ENCODE measurements around the gene RGP1. TPM values are rescaled to one million over a fixed set of nuclear protein-coding genes. Genes with fewer than 3 reads are reported as not detected.

The RGP1 gene
- polyA plus RNA-seq, 3 donors, result 2.3 to 9.0 (median 3.3) TPM

DNA sequence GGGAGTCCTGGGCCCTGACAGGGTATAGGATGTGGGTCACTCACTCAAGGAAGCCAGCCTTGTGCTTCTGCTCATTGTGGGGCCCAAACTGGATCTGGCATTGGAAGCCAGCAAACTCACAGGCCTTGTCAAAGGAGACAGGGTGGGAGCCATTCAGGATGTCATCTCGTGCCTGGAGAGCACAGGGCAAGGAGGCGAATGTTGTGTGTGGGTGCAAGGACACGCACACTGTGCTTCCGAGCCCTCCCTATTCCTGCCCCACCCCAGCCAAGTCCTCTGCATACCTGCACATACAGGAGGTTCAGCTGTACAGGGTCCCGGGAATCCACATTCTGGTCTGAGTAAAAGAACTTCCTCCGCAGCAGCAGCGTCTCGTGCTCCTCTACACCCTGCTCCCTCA is 25.2 kb upstream of the RGP1 start:
- intact Hi-C loops (cut with micrococcal nuclease), result loop anchor here in 1 of 2 donors (10.0 kb wide), 1 partner anchor 119 kb away; the partner anchor contains the start of gene TESK1
- peaks cover 100% of the 10 kb centered on the region for H4K20me1 ChIP-seq (ENCODE audit: insufficient read depth, low read length)
- peaks cover 58% of the 10 kb centered on the region for H3K79me2 ChIP-seq (ENCODE audit: insufficient read depth, low read length)
- H3K4me1 Mint-ChIP-seq, result no peaks in the 10 kb centered on the region
- no peak overlapping the region for H3K27ac ChIP-seq (ENCODE audit: low read depth in 1 of 2, low read length in 2 of 2)
- peaks cover 21 to 24% of the 10 kb centered on the region in 2 donors for H3K4me1 ChIP-seq (ENCODE audit: control insufficient read depth in 1 of 2, insufficient read depth in 2 of 2, low read length in 2 of 2)
- no peak for DNase-seq
- WGBS (ENCODE audit: insufficient coverage), result 100% methylated on average over 4 of the region's 8 CpGs
- H3K4me3 Mint-ChIP-seq, result no peak overlapping the region
- H3K27me3 Mint-ChIP-seq (ENCODE audit: low read depth in 3 of 3), result peaks cover 0 to 1% (median 0%) of the 10 kb centered on the region in 3 donors
- no peaks in the 10 kb centered on the region for H3K9me3 Mint-ChIP-seq
- H3K27me3 ChIP-seq (ENCODE audit: control insufficient read depth in 2 of 2, insufficient read depth in 2 of 2, low read length in 2 of 2), result no peaks in the 10 kb centered on the region
- H3K4me2 ChIP-seq (replicated peaks; ENCODE audit: extremely low read depth, low read length, poor library complexity, severe bottlenecking), result no peak overlapping the region
- no peak overlapping the region for H3K4me3 ChIP-seq (replicated peaks in 1 of 3; ENCODE audit: low read depth in 2 of 3, low read length in 3 of 3)
- TF ChIP-seq, protein P1, sequence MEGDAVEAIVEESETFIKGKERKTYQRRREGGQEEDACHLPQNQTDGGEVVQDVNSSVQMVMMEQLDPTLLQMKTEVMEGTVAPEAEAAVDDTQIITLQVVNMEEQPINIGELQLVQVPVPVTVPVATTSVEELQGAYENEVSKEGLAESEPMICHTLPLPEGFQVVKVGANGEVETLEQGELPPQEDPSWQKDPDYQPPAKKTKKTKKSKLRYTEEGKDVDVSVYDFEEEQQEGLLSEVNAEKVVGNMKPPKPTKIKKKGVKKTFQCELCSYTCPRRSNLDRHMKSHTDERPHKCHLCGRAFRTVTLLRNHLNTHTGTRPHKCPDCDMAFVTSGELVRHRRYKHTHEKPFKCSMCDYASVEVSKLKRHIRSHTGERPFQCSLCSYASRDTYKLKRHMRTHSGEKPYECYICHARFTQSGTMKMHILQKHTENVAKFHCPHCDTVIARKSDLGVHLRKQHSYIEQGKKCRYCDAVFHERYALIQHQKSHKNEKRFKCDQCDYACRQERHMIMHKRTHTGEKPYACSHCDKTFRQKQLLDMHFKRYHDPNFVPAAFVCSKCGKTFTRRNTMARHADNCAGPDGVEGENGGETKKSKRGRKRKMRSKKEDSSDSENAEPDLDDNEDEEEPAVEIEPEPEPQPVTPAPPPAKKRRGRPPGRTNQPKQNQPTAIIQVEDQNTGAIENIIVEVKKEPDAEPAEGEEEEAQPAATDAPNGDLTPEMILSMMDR (IDR thresholded peaks at IDR 0.05), result no peak
- peak overlapping the region in 3 of 7 donors; percentile 30 to 68 (median 37) for H3K27ac Mint-ChIP-seq
- H3K36me3 Mint-ChIP-seq, result peaks cover 14 to 79% of the 10 kb centered on the region in 2 donors
- peaks cover 74 to 96% of the 10 kb centered on the region in 2 donors for H3K36me3 ChIP-seq (replicated peaks in 1 of 2; ENCODE audit: control insufficient read depth in 1 of 2, insufficient read depth in 2 of 2, low read length in 2 of 2)
- H3K9me3 ChIP-seq (replicated peaks in 1 of 2; ENCODE audit: control insufficient read depth in 1 of 2, insufficient read depth in 1 of 2, low read length in 2 of 2), result no peaks in the 10 kb centered on the region
- no peak overlapping the region for H2AFZ ChIP-seq (ENCODE audit: insufficient read depth, low read depth, low read length, poor library complexity, severe bottlenecking)
- H3K9ac ChIP-seq (ENCODE audit: insufficient read depth, low read length, poor library complexity, severe bottlenecking), result no peak overlapping the region

- no peak overlapping the region for H3K4me2 ChIP-seq (replicated peaks; ENCODE audit: extremely low read depth, low read length, poor library complexity, severe bottlenecking)
- peak overlapping the region in 1 of 2 donors; percentile 3 for H3K27ac ChIP-seq (ENCODE audit: low read depth in 1 of 2, low read length in 2 of 2)
- H3K27me3 Mint-ChIP-seq (ENCODE audit: low read depth in 3 of 3), result peaks cover 0 to 1% (median 0%) of the 10 kb centered on the region in 3 donors
- no peaks in the 10 kb centered on the region for H3K4me1 Mint-ChIP-seq
- H3K79me2 ChIP-seq (ENCODE audit: insufficient read depth, low read length), result peaks cover 70% of the 10 kb centered on the region
- no peak for DNase-seq
- H3K4me3 ChIP-seq (replicated peaks in 1 of 3; ENCODE audit: low read depth in 2 of 3, low read length in 3 of 3), result no peak overlapping the region
- no peaks in the 10 kb centered on the region for H3K9me3 Mint-ChIP-seq
- H3K9ac ChIP-seq (ENCODE audit: insufficient read depth, low read length, poor library complexity, severe bottlenecking), result no peak overlapping the region
- H3K27ac Mint-ChIP-seq, result peak overlapping the region in 3 of 7 donors; percentile 7 to 30 (median 28)
- H3K4me1 ChIP-seq (ENCODE audit: control insufficient read depth in 1 of 2, insufficient read depth in 2 of 2, low read length in 2 of 2), result peaks cover 35 to 39% of the 10 kb centered on the region in 2 donors
- H4K20me1 ChIP-seq (ENCODE audit: insufficient read depth, low read length), result peaks cover 100% of the 10 kb centered on the region
- no peak overlapping the region for H3K4me3 Mint-ChIP-seq
- intact Hi-C loops (cut with micrococcal nuclease), result loop anchor here in 1 of 2 donors (5.0 to 10.0 kb wide), 2 partner anchors 78 to 121 kb away; partner anchors contain the start of gene TESK1
- TF ChIP-seq, protein P1 (IDR thresholded peaks at IDR 0.05), result no peak
- no peak overlapping the region for H2AFZ ChIP-seq (ENCODE audit: insufficient read depth, low read depth, low read length, poor library complexity, severe bottlenecking)
- WGBS (ENCODE audit: insufficient coverage), result 100% methylated on average over 1 of the region's 11 CpGs
- H3K27me3 ChIP-seq (ENCODE audit: control insufficient read depth in 2 of 2, insufficient read depth in 2 of 2, low read length in 2 of 2), result no peaks in the 10 kb centered on the region
- H3K36me3 Mint-ChIP-seq, result peaks cover 15 to 64% of the 10 kb centered on the region in 2 donors
- peaks cover 60 to 81% of the 10 kb centered on the region in 2 donors for H3K36me3 ChIP-seq (replicated peaks in 1 of 2; ENCODE audit: control insufficient read depth in 1 of 2, insufficient read depth in 2 of 2, low read length in 2 of 2)
- H3K9me3 ChIP-seq (replicated peaks in 1 of 2; ENCODE audit: control insufficient read depth in 1 of 2, insufficient read depth in 1 of 2, low read length in 2 of 2), result no peaks in the 10 kb centered on the region
These were observed 23.7 kb upstream of the RGP1 start for GRCh38 chr9:35725362-35725761.

All from CD14-positive monocyte (primary cell).